Activated B cell treated with CpG ODN at 0.5 μM for 24 hours (primary cell): ENCODE data around the gene LONRF2. TPM values are rescaled to one million over a fixed set of nuclear protein-coding genes. Genes with fewer than 3 reads are reported as not detected.

Experiments used
- ATAC-seq: fragments of 200-7000 bp; cut with Tn5 transposase; one replicate; pipeline ENCODE4 v1.10.0; 2021; ENCODE audit warnings: low read depth, mild to moderate bottlenecking, moderate library complexity
- CTCF ChIA-PET: fragments of 350-600 bp; sonication (Branson Sonifier 250); formaldehyde crosslinking; loops from one replicate; lab custom pipeline; 2021; ENCODE audit warnings: antibody characterized with exemption; lab: Charles Lee
- POLR2A ChIA-PET: fragments of 350-600 bp; sonication (Branson Sonifier 250); formaldehyde crosslinking; loops from one replicate; lab custom pipeline; 2021; ENCODE audit warnings: antibody characterized with exemption; lab: Charles Lee
- DNase-seq: peaks from one replicate; pipeline ENCODE4 v3.0.0; 2022
- H3K27ac Mint-ChIP-seq: one replicate; pipeline ENCODE4 v1.8.0; 2020; ENCODE audit warnings: mixed read lengths
- H3K27me3 Mint-ChIP-seq: one replicate; pipeline ENCODE4 v1.8.0; 2021; ENCODE audit warnings: mixed read lengths
- H3K36me3 Mint-ChIP-seq: one replicate; pipeline ENCODE4 v1.8.0; 2021; ENCODE audit warnings: low read depth, mixed read lengths
- H3K4me1 Mint-ChIP-seq: one replicate; pipeline ENCODE4 v1.8.0; 2021; ENCODE audit warnings: mixed read lengths
- H3K4me3 Mint-ChIP-seq: one replicate; pipeline ENCODE4 v1.8.0; 2020; ENCODE audit warnings: mild to moderate bottlenecking, mixed read lengths
- H3K9me3 Mint-ChIP-seq: one replicate; pipeline ENCODE4 v1.8.0; 2020; ENCODE audit warnings: mixed read lengths
- intact Hi-C: fragments of 100-400 bp; cut with micrococcal nuclease; formaldehyde crosslinking; loops from one replicate; pipeline ENCODE4 v1.15.1; 2024
- total RNA-seq: library from RNA; stranded (reverse); gene quantifications from 2 replicates; pipeline ENCODE4 v1.2.3, GENCODE V29; 2022
- TF ChIP-seq, protein P1 (sequence below): fragments of 200-600 bp; IDR thresholded peaks from one replicate; pipeline ENCODE4 v1.8.0; 2022; ENCODE audit warnings: antibody characterized with exemption, mild to moderate bottlenecking

Gene LONRF2
- total RNA-seq, 1 donor from 2014 or later, result 0.09 TPM

DNA sequence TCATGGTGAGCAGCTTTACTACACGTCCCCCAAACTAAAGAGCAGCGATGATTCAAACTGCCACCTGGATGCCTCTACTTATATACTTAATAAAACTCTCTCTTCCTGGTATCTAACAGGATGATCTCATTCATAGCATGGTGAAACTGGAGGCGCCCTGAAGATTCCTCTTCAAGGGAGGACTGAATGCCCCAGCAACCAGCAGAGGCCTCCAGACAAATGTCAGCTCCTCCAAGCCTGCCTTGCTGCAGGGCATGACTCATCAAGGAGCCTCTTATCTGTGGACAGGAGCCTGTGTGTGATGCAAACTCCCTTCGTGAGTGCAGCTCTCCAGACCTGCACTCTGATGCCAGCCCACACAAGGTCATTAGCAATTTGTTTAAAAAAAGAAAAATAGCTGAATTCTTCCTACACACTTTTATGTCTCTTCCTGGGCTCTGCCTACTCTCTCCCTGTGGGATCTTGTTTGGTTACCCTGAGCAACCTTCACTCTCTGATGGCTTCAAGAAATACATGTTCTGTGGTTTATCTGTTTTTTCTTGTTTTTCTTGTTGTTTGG is 30.2 kb downstream of the LONRF2 start:
- H3K4me3 Mint-ChIP-seq, result no peak overlapping the region
- CTCF ChIA-PET, result no interaction called here
- ATAC-seq (no peak), DNase-seq (no peak)
- TF ChIP-seq, protein P1, sequence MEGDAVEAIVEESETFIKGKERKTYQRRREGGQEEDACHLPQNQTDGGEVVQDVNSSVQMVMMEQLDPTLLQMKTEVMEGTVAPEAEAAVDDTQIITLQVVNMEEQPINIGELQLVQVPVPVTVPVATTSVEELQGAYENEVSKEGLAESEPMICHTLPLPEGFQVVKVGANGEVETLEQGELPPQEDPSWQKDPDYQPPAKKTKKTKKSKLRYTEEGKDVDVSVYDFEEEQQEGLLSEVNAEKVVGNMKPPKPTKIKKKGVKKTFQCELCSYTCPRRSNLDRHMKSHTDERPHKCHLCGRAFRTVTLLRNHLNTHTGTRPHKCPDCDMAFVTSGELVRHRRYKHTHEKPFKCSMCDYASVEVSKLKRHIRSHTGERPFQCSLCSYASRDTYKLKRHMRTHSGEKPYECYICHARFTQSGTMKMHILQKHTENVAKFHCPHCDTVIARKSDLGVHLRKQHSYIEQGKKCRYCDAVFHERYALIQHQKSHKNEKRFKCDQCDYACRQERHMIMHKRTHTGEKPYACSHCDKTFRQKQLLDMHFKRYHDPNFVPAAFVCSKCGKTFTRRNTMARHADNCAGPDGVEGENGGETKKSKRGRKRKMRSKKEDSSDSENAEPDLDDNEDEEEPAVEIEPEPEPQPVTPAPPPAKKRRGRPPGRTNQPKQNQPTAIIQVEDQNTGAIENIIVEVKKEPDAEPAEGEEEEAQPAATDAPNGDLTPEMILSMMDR, result no peak
- no peak overlapping the region for H3K27ac Mint-ChIP-seq
- H3K9me3 Mint-ChIP-seq, result no peaks in the 10 kb centered on the region
- POLR2A ChIA-PET, result no interaction called here
- H3K27me3 Mint-ChIP-seq, result peaks cover 16% of the 10 kb centered on the region
- H3K36me3 Mint-ChIP-seq, result no peaks in the 10 kb centered on the region
- no peaks in the 10 kb centered on the region for H3K4me1 Mint-ChIP-seq
- intact Hi-C loops, result no loop called here

GRCh38 chr2:100291152-100291970 is 30.9 kb downstream of the LONRF2 start:
- CTCF ChIA-PET, result no interaction called here
- POLR2A ChIA-PET, result interaction anchor here (0.6 kb wide), 1 partner anchor 162 kb away, joined by 3 read pairs; no protein-coding TSS in a partner anchor

GRCh38 chr2:100290718-100291151 is 31.6 kb downstream of the LONRF2 start:
- H3K9me3 Mint-ChIP-seq, result no peaks in the 10 kb centered on the region
- H3K27ac Mint-ChIP-seq, result no peak overlapping the region
- no peak overlapping the region for H3K4me3 Mint-ChIP-seq
- intact Hi-C loops, result no loop called here
- ChIA-PET POLR2A (interaction anchor here (0.6 kb wide), 1 partner anchor 163 kb away, joined by 3 read pairs; no protein-coding TSS in a partner anchor), CTCF (no interaction called here)
- H3K27me3 Mint-ChIP-seq, result peaks cover 15% of the 10 kb centered on the region
- ATAC-seq (no peak), DNase-seq (no peak)
- no peaks in the 10 kb centered on the region for H3K36me3 Mint-ChIP-seq
- TF ChIP-seq, protein P1, result no peak
- no peaks in the 10 kb centered on the region for H3K4me1 Mint-ChIP-seq

More at GRCh38 chr2:100291152-100291970, 30.9 kb downstream of the LONRF2 start:
- no peak for DNase-seq
- ATAC-seq, result no peak
- Mint-ChIP-seq H3K4me1 (no peaks in the 10 kb centered on the region), H3K27ac (no peak overlapping the region), H3K9me3 (no peaks in the 10 kb centered on the region), H3K36me3 (no peaks in the 10 kb centered on the region), H3K27me3 (peaks cover 16% of the 10 kb centered on the region), H3K4me3 (no peak overlapping the region)
- TF ChIP-seq, protein P1, result no peak
- intact Hi-C loops, result no loop called here

GRCh38 chr2:100289020-100289419 is 33.3 kb downstream of the LONRF2 start:
- H3K27me3 Mint-ChIP-seq, result peaks cover 16% of the 10 kb centered on the region
- intact Hi-C loops, result no loop called here
- H3K9me3 Mint-ChIP-seq, result no peaks in the 10 kb centered on the region
- H3K4me3 Mint-ChIP-seq, result no peak overlapping the region
- ChIA-PET POLR2A (interaction anchor here (0.6 to 0.7 kb wide), 2 partner anchors 9 to 261 kb away, joined by 3 read pairs; no protein-coding TSS in a partner anchor), CTCF (interaction anchor here (1.2 kb wide), 1 partner anchor 26 kb away, joined by 3 read pairs; no protein-coding TSS in a partner anchor)
- ATAC-seq (peak; percentile 57), DNase-seq (no peak)
- H3K36me3 Mint-ChIP-seq, result no peaks in the 10 kb centered on the region
- H3K4me1 Mint-ChIP-seq, result no peaks in the 10 kb centered on the region
- TF ChIP-seq, protein P1, result no peak
- H3K27ac Mint-ChIP-seq, result no peak overlapping the region

DNA sequence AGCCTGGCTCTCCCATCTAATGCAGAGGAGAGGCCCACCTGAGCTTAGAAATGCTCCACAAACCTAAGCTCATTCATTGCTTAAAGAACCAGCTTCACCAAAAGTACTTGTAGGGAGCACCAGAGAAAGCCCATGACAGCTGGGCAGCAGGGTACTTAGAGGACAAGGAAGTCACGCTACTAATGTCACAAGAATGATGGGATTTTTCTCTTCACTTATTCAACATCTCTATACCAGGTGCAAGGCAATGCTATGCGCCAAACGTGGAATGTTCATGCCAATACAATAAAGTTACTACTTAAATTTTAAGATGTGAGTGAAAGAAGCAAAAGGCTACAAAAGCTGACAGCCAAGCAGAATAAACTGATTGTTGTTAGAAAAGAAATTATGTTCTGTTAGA is 36.0 kb downstream of the LONRF2 start:
- CTCF ChIA-PET, result no interaction called here
- H3K4me1 Mint-ChIP-seq, result no peaks in the 10 kb centered on the region

More for the DNA sequence above, 36.0 kb downstream of the LONRF2 start:
- POLR2A ChIA-PET, result no interaction called here
- intact Hi-C loops, result no loop called here
- TF ChIP-seq, protein P1, result no peak
- Mint-ChIP-seq H3K4me3 (no peak overlapping the region), H3K27me3 (peaks cover 24% of the 10 kb centered on the region), H3K27ac (no peak overlapping the region), H3K36me3 (no peaks in the 10 kb centered on the region), H3K9me3 (no peaks in the 10 kb centered on the region)
- DNase-seq, result no peak
- no peak for ATAC-seq
